NCI-H2227 (cell line): Measurements from ENCODE around the gene GTPBP6.

Source experiments
- DNase-seq: peaks from one replicate; lab custom pipeline; 2025; ENCODE audit not compliant: unreplicated experiment; lab: John Stamatoyannopoulos, UW

GTPBP6 gene

GRCh38 chrX:318739-319578 lies at the start of gene GTPBP6:
Gene GTPBP6, minus strand, starts transcription at chrX:318796. Its CDS starts 9 bp downstream, at chrX:318787.
- no peak for DNase-seq

DNA sequence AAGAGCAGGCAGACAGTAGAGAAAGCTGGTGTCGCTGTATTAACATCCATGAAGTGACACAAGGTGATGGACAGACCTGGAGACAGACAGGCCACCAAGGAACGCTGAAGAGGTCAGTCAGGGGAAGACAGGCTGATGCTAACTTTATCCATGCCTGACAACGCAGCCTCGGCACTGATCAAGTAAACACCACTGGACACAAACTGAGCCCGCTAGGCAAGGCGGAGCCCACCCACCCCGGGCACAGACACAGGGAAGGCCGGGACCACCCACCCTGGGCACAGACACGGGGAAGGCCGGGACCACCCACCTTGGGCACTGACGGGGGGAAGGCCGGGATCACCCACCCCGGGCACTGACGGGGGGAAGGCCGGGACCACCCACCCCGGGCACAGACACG lies 49.3 kb upstream of the GTPBP6 start:
- no peak for DNase-seq

DNA sequence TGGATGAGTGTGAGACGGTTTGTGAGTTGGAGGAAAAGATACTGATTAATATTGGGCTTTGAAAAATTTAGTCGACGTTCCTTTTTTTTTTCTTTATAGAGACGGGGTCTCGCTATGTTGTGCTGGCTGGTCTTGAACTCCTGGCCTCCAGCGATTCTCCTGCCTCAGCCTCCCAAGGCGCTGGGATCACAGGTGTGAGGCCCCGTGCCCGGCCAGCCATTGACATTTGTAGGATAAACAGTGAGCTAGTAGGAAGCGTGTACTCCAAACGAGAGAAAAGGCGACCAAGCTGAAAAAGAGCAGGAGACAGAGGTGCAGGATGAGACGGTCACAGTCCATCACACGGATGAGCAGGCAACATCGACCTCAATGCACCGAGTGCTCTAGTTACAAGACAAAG lies 48.8 kb upstream of the GTPBP6 start:
- no peak for DNase-seq

DNA sequence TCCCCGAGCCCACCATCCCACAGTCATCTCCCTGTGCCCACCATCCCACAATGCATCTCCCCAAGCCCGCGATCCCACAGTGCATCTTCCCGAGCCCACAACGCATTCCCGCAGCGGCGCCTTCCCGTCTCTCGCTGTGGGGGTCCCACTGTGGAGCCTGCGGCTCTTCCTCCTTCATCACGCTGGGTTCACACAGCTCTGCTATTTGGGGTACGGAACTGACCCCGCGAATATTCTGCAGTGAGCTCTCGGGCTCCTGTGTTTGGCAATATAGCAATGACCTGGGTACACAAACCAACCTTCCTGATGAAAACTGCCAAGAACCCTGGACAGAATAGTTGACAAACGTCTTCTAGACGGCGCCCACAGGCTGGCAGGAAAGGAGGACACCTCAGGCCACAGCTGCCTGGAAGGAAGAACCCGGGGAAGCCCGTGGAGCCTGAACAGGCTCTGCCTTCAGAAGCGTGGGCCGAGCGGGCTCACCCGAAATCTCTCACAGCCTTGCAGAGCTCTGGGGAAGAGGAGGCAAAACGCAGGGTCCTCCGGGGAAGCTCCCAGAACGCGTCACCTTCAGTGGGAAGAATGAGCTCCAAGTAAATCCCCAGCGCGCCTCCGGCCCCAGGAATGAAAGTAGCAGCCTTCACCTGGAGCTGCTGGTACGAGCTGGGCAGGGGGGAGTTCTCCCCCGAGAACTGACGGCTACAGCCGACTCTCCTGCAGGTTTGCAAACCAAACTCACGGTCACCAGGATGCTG lies 45.2 kb upstream of the GTPBP6 start:
- DNase-seq = no peak

DNA sequence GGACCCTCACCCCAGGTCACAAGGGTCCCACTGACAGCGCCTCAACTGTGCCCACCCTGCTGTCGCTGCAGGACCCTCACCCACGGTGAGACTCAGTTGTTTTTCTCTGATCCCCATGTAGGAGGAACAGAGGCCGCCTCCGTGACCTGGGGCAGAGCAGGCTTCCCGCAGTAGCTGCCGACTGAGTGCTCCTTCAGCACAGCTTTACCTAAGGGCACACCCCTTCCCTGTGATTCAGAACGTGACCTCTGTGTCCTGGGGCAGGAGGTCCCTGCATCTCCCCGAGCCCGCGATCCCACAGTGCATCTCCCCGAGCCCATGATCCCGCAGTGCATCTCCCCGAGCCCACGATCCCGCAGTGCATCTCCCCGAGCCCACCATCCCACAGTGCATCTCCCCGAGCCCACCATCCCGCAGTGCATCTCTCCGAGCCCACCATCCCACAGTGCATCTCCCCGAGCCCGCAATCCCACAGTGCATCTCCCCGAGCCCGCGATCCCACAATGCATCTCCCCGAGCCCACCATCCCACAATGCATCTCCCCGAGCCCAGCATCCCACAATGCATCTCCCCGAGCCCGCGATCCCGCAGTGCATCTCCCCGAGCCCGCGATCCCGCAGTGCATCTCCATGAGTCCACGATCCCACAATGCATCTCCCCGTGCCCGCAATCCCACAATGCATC lies 44.5 kb upstream of the GTPBP6 start:
- DNase-seq = no peak

DNA sequence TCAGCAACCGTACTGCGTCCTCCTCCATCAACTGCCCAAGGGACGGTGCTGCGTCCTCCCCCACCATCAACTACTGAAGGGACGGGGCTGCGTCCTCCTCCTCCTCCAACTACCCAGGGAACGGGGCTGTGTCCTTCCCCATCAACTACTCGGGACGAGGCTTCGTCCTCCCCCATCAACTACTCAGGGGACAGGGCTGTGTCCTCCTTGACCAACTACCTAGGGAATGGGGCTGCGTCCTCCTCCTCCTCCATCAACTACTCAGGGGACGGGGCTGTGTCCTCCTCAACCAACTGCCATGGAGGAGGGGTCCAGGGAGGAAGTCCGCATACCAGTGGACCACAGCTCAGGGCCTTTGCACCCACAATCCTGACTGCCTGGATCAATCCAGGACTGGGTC lies 43.8 kb upstream of the GTPBP6 start:
- DNase-seq = no peak

DNA sequence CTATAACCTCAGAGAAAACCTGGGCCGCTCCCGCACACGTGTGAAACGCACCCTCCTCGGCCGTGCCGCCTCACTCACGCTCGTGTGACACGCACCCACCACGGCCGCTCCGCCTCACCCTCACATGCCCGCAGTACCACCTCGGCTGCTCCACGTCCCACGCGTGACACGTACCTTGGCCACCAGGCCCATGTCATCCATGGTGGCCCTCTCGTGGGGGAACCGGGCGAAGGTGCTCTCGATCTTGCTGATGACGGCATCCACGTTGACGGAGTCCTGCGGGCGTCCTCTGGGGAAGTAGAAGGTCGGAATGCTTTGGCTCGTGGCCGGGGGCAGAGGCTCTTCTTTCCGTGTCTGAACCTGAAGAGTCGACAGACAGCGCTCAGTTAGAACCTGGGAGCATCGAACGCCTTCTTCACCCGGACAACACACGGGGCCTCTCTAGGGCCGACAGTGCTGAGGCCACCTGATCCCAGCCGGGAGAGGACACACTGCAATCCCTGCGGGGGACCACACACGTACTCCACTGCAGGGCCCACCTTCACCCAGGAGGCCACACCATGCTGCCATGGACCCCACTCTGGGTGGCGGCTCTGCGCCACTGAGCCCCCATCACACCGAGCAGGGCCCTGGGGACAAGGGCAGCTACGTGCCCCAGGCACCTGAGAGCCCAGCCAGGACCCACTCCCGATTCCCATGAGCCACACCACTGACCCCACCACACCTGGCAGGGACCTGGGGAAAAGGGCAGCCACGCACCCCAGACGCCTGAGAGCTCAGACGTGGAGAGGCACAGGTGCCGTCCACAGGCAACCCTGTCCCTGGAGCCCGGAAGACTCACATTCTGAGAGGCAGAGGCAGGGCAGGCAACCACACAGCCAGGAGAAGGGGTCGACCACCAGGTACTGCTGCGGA lies 42.9 kb upstream of the GTPBP6 start:
- no peak for DNase-seq

- no peak for DNase-seq
These were observed 42.0 kb upstream of the GTPBP6 start for GRCh38 chrX:360496-361150.

GRCh38 chrX:358651-359143 lies 40.1 kb upstream of the GTPBP6 start:
- no peak for DNase-seq

DNA sequence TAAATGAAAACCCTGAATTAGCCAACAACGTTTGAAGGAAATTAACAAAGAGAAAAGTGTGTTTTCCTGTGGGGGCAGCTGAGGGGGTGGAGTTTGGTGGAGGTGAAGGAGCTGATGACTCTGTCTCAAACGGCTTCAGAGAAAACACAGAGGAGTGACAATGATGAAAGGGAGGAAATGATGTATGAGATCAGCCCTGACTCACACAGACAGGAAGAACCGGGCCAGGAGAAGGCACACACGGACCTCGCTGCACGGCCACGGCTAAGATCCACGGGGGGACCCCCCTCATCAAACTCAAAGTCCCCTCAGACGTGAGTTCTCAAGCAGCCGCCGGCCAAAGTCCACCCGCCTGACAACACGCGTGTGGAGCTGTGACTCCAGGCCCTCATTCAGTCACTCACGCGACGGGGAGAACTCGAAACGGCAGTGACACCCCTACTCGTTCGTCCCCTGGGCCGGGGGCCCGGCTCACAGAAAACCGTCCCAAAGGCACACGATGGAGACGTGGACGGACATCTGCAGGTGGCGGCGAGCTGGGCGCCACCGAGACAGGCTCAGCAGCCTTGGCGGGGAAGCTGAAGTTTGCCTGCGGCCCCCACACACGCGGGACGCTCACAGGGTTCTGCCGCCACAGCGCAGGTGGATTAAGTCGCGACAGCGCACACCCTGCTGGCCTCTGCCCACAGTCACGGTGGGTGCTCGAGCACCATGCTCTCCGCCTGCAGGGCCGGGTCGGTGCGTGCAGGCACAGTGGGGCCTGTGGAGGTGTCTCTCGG lies 39.3 kb upstream of the GTPBP6 start:
- no peak for DNase-seq

GRCh38 chrX:357035-357692 lies 38.6 kb upstream of the GTPBP6 start:
- DNase-seq = no peak

- no peak for DNase-seq
These were observed 37.9 kb upstream of the GTPBP6 start for GRCh38 chrX:356385-357034.

DNA sequence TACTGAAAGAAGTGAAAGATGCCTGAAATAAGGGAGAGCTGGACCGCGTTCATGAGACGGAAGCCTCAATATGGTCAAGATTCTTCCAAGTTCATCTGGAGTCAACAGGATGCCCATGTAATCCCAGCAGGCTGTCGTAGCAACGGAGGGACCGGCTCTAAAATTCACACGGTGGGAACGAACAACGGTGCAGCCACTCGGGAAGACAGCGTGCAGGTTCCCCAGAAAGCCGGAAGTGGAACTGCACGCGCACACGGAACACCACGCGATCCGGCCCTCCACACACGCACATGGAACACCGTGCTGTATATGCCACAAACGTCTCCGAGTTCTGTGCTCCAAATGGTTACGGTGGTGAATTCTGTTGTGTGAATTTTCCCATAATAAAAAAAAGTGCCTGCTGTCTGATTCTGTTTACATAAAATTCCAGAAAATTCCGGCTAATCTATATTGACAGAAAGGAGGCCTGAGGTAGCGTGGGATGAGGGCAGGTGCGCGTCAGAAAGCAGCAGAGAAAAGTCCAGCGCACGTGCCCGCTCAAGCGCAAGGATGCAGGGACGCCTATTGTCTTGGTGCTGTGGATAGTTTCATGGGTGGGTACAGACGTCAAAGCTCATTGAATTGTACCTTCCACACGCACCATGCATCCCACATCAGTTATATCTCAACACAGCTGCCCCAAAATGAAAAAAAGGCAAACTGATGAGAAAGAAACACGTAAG lies 36.9 kb upstream of the GTPBP6 start:
- DNase-seq = no peak

DNA sequence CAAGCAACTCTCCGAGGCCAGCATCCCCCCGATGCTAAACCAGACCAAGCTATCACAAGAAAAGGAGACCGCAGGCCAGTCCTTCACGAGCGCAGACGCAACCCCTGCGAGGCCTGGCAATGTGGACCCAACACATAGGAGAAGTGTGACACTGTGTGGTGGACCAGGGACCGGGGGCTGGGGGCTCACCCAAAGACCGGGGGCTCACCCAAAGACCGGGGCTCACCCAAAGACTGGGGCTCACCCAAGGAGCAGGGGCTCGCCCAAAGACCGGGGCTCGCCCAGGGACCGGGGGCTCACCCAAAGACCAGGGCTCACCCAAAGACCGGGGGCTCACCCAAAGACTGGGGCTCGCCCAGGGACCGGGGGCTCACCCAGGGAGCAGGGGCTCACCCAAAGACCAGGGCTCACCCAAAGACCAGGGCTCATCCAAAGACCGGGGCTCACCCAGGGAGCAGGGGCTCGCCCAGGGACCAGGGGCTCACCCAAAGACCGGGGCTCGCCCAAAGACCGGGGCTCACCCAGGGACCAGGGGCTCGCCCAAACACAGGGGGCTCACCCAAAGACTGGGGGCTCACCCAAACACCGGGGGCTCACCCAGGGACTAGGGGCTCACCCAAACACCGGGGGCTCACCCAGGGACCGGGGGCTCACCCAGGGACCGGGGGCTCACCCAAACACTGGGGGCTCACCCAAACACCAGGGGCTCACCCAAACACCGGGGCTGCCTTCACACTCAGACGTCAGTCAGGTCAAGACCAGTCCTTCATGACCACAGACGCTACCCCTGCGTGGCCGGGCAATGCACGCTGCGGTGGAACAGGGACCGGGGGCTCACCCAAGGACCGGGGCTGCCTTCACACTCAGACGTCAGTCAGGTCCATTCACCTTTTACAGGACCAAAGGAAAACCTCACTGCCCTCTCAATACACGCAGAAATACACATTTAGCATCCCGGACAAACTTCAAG lies 35.3 kb upstream of the GTPBP6 start:
- DNase-seq = no peak

DNA sequence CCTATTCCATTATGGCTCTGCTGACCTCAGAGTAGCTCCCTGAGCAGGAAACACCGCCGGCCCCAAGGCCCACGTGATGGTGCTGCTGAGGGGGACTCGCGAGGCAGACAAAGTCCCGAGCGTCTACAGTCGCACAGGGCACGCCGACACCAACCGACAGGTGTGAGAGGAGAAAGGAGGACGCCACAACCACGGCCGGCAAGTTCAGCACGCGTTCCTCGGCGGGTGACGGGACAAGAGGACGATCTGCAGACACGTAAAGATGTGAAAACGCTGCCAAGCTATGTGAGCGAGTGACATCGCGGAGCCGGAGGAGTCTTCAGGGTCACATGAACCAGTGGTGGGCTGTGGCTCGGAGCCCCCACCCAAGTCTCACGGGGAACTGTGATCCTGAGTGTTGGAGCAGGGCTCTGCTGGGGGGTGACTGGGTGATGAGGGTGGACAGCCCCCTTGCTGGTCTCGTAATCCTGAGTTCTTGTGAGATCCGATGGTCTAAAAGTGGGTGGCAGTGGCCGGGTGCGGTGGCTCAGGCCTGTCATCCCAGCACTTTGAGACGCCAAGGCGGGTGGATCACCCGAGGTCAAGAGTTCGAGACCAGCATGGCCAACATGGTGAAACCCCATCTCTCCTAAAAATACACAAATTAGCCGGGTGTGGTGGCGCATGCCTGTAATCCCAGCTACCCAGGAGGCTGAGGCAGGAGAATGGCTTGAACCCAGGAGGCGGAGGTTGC lies 34.2 kb upstream of the GTPBP6 start:
- no peak for DNase-seq

DNA sequence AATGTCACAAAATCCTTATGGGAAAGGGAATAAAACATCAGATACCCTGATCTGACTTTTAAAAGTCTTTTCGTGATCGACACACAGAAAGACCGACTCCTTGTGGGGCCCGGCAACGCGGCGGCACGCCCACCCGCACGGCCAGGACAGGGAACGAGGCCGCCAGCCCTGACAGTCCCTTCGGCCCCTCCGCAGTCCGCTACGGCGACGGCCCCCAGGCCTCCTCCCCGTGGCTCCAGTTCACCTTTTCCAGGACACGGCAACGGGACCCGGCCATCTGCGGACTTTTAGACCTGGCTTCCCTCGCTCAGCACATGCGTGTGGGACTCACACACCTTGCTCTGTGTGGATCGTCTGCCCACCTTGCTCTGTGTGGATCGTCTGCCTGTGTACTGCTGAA lies 33.6 kb upstream of the GTPBP6 start:
- DNase-seq = no peak
